OCI-LY3 (cell line): ENCODE measurements around the gene SCN9A.

Source experiments
- H2AFZ ChIP-seq: fragments of 200-600, 300-600 bp; shearing (Covaris generic); 2 replicates; pipeline ENCODE4 v1.6.0; 2014; ENCODE audit warnings: antibody characterized with exemption, low read depth, low read length
- H3K27ac ChIP-seq: fragments of 200-600, 300-600 bp; sonication (generic); 2 replicates; pipeline ENCODE4 v1.5.1; 2014; ENCODE audit warnings: mild to moderate bottlenecking, low read length, moderate library complexity, mixed read lengths
- H3K27me3 ChIP-seq: fragments of 200-600, 300-600 bp; sonication (generic); 2 replicates; pipeline ENCODE4 v1.6.1; 2014; ENCODE audit warnings: low read depth, low read length, mixed read lengths
- H3K36me3 ChIP-seq: fragments of 200-600, 300-600 bp; sonication (generic); replicated peaks from 2 replicates; pipeline ENCODE3; 2014; ENCODE audit warnings: low read depth, low read length, mixed read lengths
- H3K4me1 ChIP-seq: fragments of 300-600, 200-600 bp; sonication (generic); 2 replicates; pipeline ENCODE4 v1.6.1; 2014; ENCODE audit warnings: low read length, mixed read lengths
- H3K4me2 ChIP-seq: fragments of 200-600, 300-600 bp; sonication (generic); 2 replicates; pipeline ENCODE4 v1.6.1; 2014; ENCODE audit warnings: low read length, mixed read lengths
- H3K4me3 ChIP-seq: fragments of 300-600, 200-600 bp; sonication (generic); 2 replicates; pipeline ENCODE4 v1.5.1; 2014; ENCODE audit warnings: antibody characterized with exemption, mild to moderate bottlenecking, low read length, moderate library complexity
- H3K79me2 ChIP-seq: fragments of 300-600, 200-600 bp; shearing (Covaris generic); 2 replicates; pipeline ENCODE4 v1.6.1; 2014; ENCODE audit warnings: mild to moderate bottlenecking, low read length, mixed read lengths
- H3K9ac ChIP-seq: fragments of 300-600, 200-600 bp; shearing (Covaris generic); 2 replicates; pipeline ENCODE4 v1.6.0; 2014; ENCODE audit warnings: mild to moderate bottlenecking, low read length, moderate library complexity
- H3K9me3 ChIP-seq: fragments of 200-600, 300-600 bp; shearing (Covaris generic); 2 replicates; pipeline ENCODE4 v1.6.1; 2014; ENCODE audit warnings: low read length, mixed read lengths; ENCODE audit not compliant: insufficient read depth
- H4K20me1 ChIP-seq: fragments of 200-600, 300-600 bp; sonication (generic); 2 replicates; pipeline ENCODE4 v1.6.1; 2016; ENCODE audit warnings: low read length, mixed read lengths; ENCODE audit not compliant: insufficient read depth
- EZH2phosphoT487 ChIP-seq: fragments of 200-600 bp; shearing (Covaris generic); IDR thresholded peaks from 2 replicates; pipeline ENCODE4 v1.6.1; 2018; ENCODE audit warnings: antibody characterized with exemption, mixed run types, low read depth
- TF ChIP-seq, protein P1 (sequence below): fragments of 200-600, 300-600 bp; sonication (generic); IDR thresholded peaks from 2 replicates; pipeline ENCODE4 v1.5.1; 2014; ENCODE audit warnings: antibody characterized with exemption, low read length, low read depth

Gene SCN9A

DNA sequence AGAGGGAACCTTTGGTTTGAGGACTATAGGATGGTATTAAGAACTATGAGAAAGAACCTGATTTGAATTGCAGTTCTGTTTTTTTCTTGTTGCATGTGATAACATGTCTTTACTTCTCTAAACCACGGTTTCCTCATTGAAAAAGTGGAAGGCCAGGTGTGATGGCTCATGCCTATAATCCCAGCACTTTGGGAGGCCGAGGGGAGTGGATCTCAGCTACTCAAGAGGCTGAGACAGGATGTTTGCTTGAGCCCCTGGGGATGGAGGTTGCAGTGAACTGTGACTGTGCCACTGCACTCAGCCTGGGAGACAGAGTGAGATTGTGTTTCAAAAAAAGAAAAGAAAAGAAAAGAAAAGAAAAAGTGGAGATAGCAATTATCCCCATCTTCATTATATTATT lies 32.3 kb downstream of the SCN9A start:
- Histone ChIP-seq H3K9me3 (no peaks in the 10 kb centered on the region), H3K4me2 (no peak overlapping the region), H3K27ac (no peak overlapping the region)

DNA sequence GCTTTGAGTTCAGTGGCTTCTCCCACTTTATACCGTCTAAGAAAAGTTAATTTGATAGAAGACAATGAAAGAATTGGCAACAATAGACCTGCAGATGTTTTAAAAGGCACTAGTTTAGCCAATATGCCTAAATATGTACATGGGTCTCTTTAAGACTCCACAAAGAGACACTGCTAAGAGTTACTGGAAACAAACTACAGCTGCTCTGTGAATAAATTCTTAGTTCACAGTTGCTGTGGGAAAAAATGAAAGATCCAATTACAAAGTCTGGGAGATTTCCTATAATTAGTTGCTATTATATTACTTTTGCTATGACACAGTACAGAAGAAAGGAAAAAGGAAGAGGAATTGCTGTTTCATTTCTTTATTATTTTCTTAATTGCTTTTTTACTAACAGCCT lies 34.3 kb downstream of the SCN9A start:
- H3K4me1 ChIP-seq = 0 out of 2 replicates have a peak, but pooled peaks cover 2% of the 10 kb centered on the region
- H3K79me2 ChIP-seq = no peaks in the 10 kb centered on the region
- H3K9me3 ChIP-seq = no peaks in the 10 kb centered on the region
- H2AFZ ChIP-seq = no peak overlapping the region
- H3K36me3 ChIP-seq = no peaks in the 10 kb centered on the region
- H3K4me2 ChIP-seq = no peak overlapping the region
- H4K20me1 ChIP-seq = no peaks in the 10 kb centered on the region
- H3K4me3 ChIP-seq = no peak overlapping the region
- TF ChIP-seq EZH2phosphoT487 = no peak
- TF ChIP-seq, protein P1, sequence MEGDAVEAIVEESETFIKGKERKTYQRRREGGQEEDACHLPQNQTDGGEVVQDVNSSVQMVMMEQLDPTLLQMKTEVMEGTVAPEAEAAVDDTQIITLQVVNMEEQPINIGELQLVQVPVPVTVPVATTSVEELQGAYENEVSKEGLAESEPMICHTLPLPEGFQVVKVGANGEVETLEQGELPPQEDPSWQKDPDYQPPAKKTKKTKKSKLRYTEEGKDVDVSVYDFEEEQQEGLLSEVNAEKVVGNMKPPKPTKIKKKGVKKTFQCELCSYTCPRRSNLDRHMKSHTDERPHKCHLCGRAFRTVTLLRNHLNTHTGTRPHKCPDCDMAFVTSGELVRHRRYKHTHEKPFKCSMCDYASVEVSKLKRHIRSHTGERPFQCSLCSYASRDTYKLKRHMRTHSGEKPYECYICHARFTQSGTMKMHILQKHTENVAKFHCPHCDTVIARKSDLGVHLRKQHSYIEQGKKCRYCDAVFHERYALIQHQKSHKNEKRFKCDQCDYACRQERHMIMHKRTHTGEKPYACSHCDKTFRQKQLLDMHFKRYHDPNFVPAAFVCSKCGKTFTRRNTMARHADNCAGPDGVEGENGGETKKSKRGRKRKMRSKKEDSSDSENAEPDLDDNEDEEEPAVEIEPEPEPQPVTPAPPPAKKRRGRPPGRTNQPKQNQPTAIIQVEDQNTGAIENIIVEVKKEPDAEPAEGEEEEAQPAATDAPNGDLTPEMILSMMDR = no peak
- no peak overlapping the region for H3K9ac ChIP-seq
- H3K27ac ChIP-seq = no peak overlapping the region
- H3K27me3 ChIP-seq = no peaks in the 10 kb centered on the region

More for the DNA sequence above, 32.3 kb downstream of the SCN9A start:
- Histone ChIP-seq H3K9ac (no peak overlapping the region), H3K36me3 (no peaks in the 10 kb centered on the region), H3K4me3 (no peak overlapping the region), H3K4me1 (0 out of 2 replicates have a peak, but pooled peaks cover 2% of the 10 kb centered on the region), H3K27me3 (no peaks in the 10 kb centered on the region), H4K20me1 (no peaks in the 10 kb centered on the region), H3K79me2 (no peaks in the 10 kb centered on the region), H2AFZ (no peak overlapping the region)
- TF ChIP-seq, protein P1 = no peak
- no peak for TF ChIP-seq EZH2phosphoT487

DNA sequence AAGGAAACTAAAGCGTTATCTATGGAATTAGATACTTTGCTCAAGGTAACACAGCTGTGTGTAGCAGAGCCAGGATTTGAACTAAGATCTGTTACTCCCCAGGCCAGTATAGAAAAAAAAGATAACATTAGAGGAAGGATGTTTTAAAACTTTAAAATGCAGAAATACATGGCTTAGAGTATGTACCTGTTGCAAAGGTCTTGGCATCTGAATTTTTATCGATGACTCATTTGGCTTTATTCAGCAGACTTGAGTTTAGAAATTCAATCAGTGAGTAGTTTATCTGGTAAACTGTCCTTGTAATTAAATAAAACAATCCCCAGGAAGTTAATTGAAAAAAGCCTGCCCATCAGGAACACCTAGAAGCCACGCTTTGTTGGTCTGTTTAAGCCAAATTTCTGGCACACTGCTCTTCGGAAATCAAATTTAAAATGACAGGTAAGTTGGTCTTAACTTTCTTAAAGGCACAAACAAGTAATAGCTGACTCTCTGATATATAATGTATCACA lies 36.9 kb downstream of the SCN9A start:
- Histone ChIP-seq H3K79me2 (no peaks in the 10 kb centered on the region), H2AFZ (no peak overlapping the region), H3K4me2 (no peak overlapping the region), H3K9me3 (no peaks in the 10 kb centered on the region), H3K27me3 (no peaks in the 10 kb centered on the region), H3K27ac (no peak overlapping the region), H4K20me1 (no peaks in the 10 kb centered on the region), H3K4me3 (no peak overlapping the region), H3K36me3 (no peaks in the 10 kb centered on the region), H3K4me1 (0 out of 2 replicates have a peak, but pooled peaks cover 2% of the 10 kb centered on the region), H3K9ac (no peak overlapping the region)
- TF ChIP-seq EZH2phosphoT487 = no peak
- TF ChIP-seq, protein P1 = no peak

DNA sequence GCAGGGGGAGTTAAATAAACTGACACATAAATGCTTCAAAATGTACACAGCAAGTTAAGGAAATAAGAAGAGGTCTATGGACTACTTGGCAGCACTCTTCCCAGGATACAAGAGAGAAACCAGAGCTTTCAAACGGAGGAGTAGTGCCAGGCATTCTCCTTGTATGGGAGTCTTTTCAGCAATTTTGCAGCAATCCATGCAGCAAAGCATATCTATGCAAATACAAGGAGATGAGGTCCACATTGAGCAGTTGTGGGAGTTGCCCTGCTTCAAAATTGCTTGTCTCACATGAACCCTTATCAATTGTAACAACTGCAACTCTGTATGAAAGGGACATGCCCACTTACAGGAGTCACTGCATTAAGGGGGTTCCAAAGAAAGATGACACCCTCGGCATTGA lies 37.8 kb downstream of the SCN9A start:
- TF ChIP-seq EZH2phosphoT487 = no peak
- TF ChIP-seq, protein P1 = no peak
- no peak overlapping the region for H3K4me3 ChIP-seq
- no peaks in the 10 kb centered on the region for H3K9me3 ChIP-seq
- H3K79me2 ChIP-seq = no peaks in the 10 kb centered on the region
- no peak overlapping the region for H3K27ac ChIP-seq
- no peak overlapping the region for H3K4me2 ChIP-seq
- no peaks in the 10 kb centered on the region for H3K36me3 ChIP-seq
- H2AFZ ChIP-seq = no peak overlapping the region
- H3K4me1 ChIP-seq = no peaks in the 10 kb centered on the region
- no peaks in the 10 kb centered on the region for H4K20me1 ChIP-seq
- H3K9ac ChIP-seq = no peak overlapping the region
- H3K27me3 ChIP-seq = no peaks in the 10 kb centered on the region
